SK-N-SH treated with all-trans-retinoic acid at 6 μM for 48 hours (cell line): ENCODE results near the gene GGA2.

Source experiments
- ARNTL ChIP-seq: fragments of 450-650 bp; formaldehyde crosslinking; IDR thresholded peaks from 2 replicates; pipeline ENCODE4 v1.5.0; 2020; ENCODE audit warnings: low read depth, mild to moderate bottlenecking, moderate library complexity, borderline replicate concordance
- TCF4 ChIP-seq: fragments of 250-450 bp; sonication (Bioruptor Pico); IDR thresholded peaks from 2 replicates; pipeline ENCODE4 v1.8.0; 2021; ENCODE audit warnings: mild to moderate bottlenecking, moderate library complexity, borderline replicate concordance
- TF ChIP-seq, protein P1 (sequence below): fragments of 250-450 bp; sonication (Bioruptor Pico); IDR thresholded peaks from 2 replicates; pipeline ENCODE4 v1.8.0; 2020; ENCODE audit warnings: mild to moderate bottlenecking, moderate library complexity, borderline replicate concordance
- TF ChIP-seq, protein P2 (sequence below): fragments of 250-450 bp; sonication (Bioruptor Pico); IDR thresholded peaks from 2 replicates; pipeline ENCODE4 v1.5.1; 2021; ENCODE audit warnings: mild to moderate bottlenecking, moderate library complexity

DNA sequence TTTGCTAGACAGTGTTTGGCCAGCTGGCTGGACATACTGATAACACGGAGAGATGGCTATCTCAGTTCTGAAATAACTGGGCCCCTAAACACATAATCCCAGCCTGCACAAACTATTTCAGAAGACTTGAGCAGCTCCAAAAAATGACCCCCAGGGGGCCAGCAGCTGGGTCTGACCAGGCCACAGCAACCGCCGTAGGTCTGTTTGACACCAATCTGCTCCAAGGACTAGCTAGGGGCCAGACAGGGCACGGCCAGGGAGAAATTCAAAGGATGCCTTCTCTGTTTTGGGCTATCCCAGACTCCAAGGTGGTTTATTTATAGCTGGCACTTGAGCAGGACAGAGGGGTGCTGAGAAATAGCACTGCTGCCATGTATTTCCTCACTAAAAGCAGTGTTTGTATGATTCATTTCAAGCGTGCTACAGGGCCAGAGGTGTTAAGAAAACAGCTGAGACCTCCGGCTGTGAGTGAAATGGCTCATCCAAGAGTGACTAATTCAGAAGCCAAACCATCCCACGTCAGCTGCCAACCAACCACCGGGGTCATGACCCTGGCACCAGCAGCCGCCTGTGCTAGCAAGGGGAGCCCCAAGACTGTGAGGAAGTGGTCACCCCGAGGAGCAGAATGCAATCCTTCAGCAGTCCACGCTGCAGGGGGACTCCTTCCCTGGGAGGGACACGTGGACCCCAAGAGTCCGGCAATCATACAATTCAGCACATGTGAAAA, 5.7 kb downstream of the GGA2 start:
- TF ChIP-seq, protein P1, sequence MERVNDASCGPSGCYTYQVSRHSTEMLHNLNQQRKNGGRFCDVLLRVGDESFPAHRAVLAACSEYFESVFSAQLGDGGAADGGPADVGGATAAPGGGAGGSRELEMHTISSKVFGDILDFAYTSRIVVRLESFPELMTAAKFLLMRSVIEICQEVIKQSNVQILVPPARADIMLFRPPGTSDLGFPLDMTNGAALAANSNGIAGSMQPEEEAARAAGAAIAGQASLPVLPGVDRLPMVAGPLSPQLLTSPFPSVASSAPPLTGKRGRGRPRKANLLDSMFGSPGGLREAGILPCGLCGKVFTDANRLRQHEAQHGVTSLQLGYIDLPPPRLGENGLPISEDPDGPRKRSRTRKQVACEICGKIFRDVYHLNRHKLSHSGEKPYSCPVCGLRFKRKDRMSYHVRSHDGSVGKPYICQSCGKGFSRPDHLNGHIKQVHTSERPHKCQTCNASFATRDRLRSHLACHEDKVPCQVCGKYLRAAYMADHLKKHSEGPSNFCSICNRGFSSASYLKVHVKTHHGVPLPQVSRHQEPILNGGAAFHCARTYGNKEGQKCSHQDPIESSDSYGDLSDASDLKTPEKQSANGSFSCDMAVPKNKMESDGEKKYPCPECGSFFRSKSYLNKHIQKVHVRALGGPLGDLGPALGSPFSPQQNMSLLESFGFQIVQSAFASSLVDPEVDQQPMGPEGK, result no peak
- TF ChIP-seq, protein P2, sequence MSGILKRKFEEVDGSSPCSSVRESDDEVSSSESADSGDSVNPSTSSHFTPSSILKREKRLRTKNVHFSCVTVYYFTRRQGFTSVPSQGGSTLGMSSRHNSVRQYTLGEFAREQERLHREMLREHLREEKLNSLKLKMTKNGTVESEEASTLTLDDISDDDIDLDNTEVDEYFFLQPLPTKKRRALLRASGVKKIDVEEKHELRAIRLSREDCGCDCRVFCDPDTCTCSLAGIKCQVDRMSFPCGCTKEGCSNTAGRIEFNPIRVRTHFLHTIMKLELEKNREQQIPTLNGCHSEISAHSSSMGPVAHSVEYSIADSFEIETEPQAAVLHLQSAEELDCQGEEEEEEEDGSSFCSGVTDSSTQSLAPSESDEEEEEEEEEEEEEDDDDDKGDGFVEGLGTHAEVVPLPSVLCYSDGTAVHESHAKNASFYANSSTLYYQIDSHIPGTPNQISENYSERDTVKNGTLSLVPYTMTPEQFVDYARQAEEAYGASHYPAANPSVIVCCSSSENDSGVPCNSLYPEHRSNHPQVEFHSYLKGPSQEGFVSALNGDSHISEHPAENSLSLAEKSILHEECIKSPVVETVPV (CRISPR knock-in tag), result no peak
- no peak for TF ChIP-seq TCF4 (CRISPR knock-in tag)
- no peak for TF ChIP-seq ARNTL (CRISPR knock-in tag)
